B cell (primary cell): ENCODE results near the gene CMC2. TPM values are rescaled to one million over a fixed set of nuclear protein-coding genes. Genes with fewer than 3 reads are reported as not detected.

Source experiments
- ATAC-seq: fragments of 200-7000 bp; cut with Tn5 transposase; one replicate; pipeline ENCODE4 v1.10.0; 2021; ENCODE audit warnings: low read depth, mild to moderate bottlenecking, moderate number of reproducible peaks, moderate library complexity
- CTCF ChIA-PET: fragments of 350-600 bp; sonication (Branson Sonifier 250); formaldehyde crosslinking; loops from one replicate; lab custom pipeline; 2021; ENCODE audit warnings: antibody characterized with exemption, inconsistent platforms; lab: Charles Lee
- POLR2A ChIA-PET: fragments of 350-600 bp; sonication (Branson Sonifier 250); formaldehyde crosslinking; loops from one replicate; lab custom pipeline; 2021; ENCODE audit warnings: antibody characterized with exemption; lab: Charles Lee
- DNase-seq: peaks from one replicate; pipeline ENCODE4 v3.0.0; 2013
- H2AFZ ChIP-seq: 2 replicates; pipeline ENCODE4 v1.6.1; 2012; ENCODE audit warnings: mild to moderate bottlenecking, low read depth, low read length; ENCODE audit not compliant: insufficient read depth, poor library complexity, severe bottlenecking
- H3K27ac ChIP-seq, 2 donors: 1 replicate in 1 of 2; 2 replicates in 1 of 2; pipeline ENCODE4 v1.5.1; 2012 to 2013; ENCODE audit warnings: low read length in 2 of 2, mild to moderate bottlenecking in 2 of 2, moderate library complexity in 1 of 2
- H3K27me3 ChIP-seq, 4 experiments: fragments of 200-600 bp in 1 of 4; sonication (generic) in 1 of 4; replicated peaks in 1 of 4; 1 replicate in 2 of 4; 2 replicates in 2 of 4; pipeline versions ENCODE4 v1.6.1 to v1.7.0; 2013 to 2016; ENCODE audit warnings: low read length in 3 of 4, mild to moderate bottlenecking in 2 of 4, mixed read lengths in 1 of 4, moderate library complexity in 1 of 4; ENCODE audit not compliant: insufficient read depth in 4 of 4, control insufficient read depth in 3 of 4; ENCODE audit errors: control extremely low read depth in 1 of 4
- H3K36me3 ChIP-seq, 2 experiments: replicated peaks in 1 of 2; 1 replicate in 1 of 2; 2 replicates in 1 of 2; pipeline versions ENCODE4 v1.6.1 to v1.7.1; 2013; ENCODE audit warnings: low read length in 1 of 2; ENCODE audit not compliant: insufficient read depth in 2 of 2, control insufficient read depth in 1 of 2; ENCODE audit errors: control extremely low read depth in 1 of 2, extremely low read depth in 1 of 2
- H3K4me1 ChIP-seq, 2 donors: fragments of 200-600 bp in 1 of 2; sonication (generic) in 1 of 2; 1 replicate in 1 of 2; 2 replicates in 1 of 2; pipeline versions ENCODE4 v1.5.1 to v1.6.1; 2013 to 2017; ENCODE audit warnings: low read length in 2 of 2; ENCODE audit not compliant: control insufficient read depth in 2 of 2, insufficient read depth in 2 of 2
- H3K4me2 ChIP-seq: replicated peaks from 2 replicates; pipeline ENCODE3; 2012; ENCODE audit warnings: mild to moderate bottlenecking, low read depth, low read length; ENCODE audit not compliant: poor library complexity, severe bottlenecking
- H3K4me3 ChIP-seq, 5 experiments: fragments of 200-600 bp in 1 of 5; sonication (generic) in 1 of 5; 1 replicate in 3 of 5; 2 replicates in 2 of 5; pipeline versions ENCODE4 v1.5.1 to v1.7.0; 2011 to 2016; ENCODE audit warnings: low read length in 4 of 5, mild to moderate bottlenecking in 4 of 5, low read depth in 2 of 5, control low read depth in 1 of 5, moderate library complexity in 1 of 5; ENCODE audit not compliant: insufficient read depth in 1 of 5; ENCODE audit errors: control extremely low read depth in 1 of 5, extremely low read depth in 1 of 5
- H3K79me2 ChIP-seq: fragments of 200-600 bp; sonication (generic); one replicate; pipeline ENCODE4 v1.6.0; 2016; ENCODE audit warnings: low read length; ENCODE audit not compliant: control insufficient read depth, insufficient read depth
- H3K9ac ChIP-seq: fragments of 200-600 bp; sonication (generic); 2 replicates; pipeline ENCODE4 v1.6.1; 2017; ENCODE audit warnings: mild to moderate bottlenecking, low read length, moderate library complexity
- H3K9me3 ChIP-seq, 3 donors: one replicate each; pipeline versions ENCODE4 v1.6.1 to v1.7.1; 2013; ENCODE audit warnings: low read length in 2 of 3; ENCODE audit not compliant: control insufficient read depth in 2 of 3, insufficient read depth in 1 of 3; ENCODE audit errors: control extremely low read depth in 1 of 3
- H4K20me1 ChIP-seq: 2 replicates; pipeline ENCODE4 v1.6.0; 2012; ENCODE audit warnings: mild to moderate bottlenecking, low read length; ENCODE audit not compliant: insufficient read depth, control insufficient read depth, poor library complexity, severe bottlenecking
- H3K27ac Mint-ChIP-seq: one replicate; pipeline ENCODE4 v1.8.0; 2021; ENCODE audit warnings: mixed read lengths
- H3K27me3 Mint-ChIP-seq: one replicate; pipeline ENCODE4 v1.8.0; 2021; ENCODE audit warnings: mixed read lengths
- H3K4me1 Mint-ChIP-seq: one replicate; pipeline ENCODE4 v1.8.0; 2021; ENCODE audit warnings: mixed read lengths
- H3K4me3 Mint-ChIP-seq: one replicate; pipeline ENCODE4 v1.8.0; 2021; ENCODE audit warnings: mixed read lengths
- H3K9me3 Mint-ChIP-seq: one replicate; pipeline ENCODE4 v1.8.0; 2022; ENCODE audit warnings: mixed read lengths; ENCODE audit not compliant: insufficient read depth
- CTCF ChIP-seq: fragments of 200-600 bp; IDR thresholded peaks from one replicate; pipeline ENCODE4 v1.8.0; 2022; ENCODE audit warnings: antibody characterized with exemption, mild to moderate bottlenecking
- EZH2 ChIP-seq: IDR thresholded peaks from 2 replicates; pipeline ENCODE4 v1.6.1; 2012; ENCODE audit warnings: borderline replicate concordance, low read depth, mild to moderate bottlenecking, moderate library complexity, low read length; ENCODE audit not compliant: insufficient read depth, poor library complexity, severe bottlenecking
- WGBS: methylation state at CpG from one replicate; pipeline ENCODE4 v1.1.5; 2013; ENCODE audit warnings: missing lambda C conversion rate; ENCODE audit not compliant: insufficient coverage; 5-methylcytosine and 5-hydroxymethylcytosine counted together
- intact Hi-C: fragments of 100-400 bp; cut with micrococcal nuclease; formaldehyde crosslinking; loops from one replicate; pipeline ENCODE4 v1.10.0; 2022
- polyA plus RNA-seq: library from polyadenylated mRNA; depleted of rRNA; stranded (reverse); fragments of >200 nt; gene quantifications from 2 replicates; pipeline ENCODE4 v1.2.3, GENCODE V29; 2012
- total RNA-seq, 2 donors: library from RNA; stranded (reverse); fragments of 120-200 nt in 1 of 2; gene quantifications; 1 replicate in 1 of 2; 2 replicates in 1 of 2; pipeline versions ENCODE4 v1.2.3 to v1.2.4, GENCODE V29; 2013 to 2022

Gene CMC2
- total and polyA plus RNA-seq, 2 donors (not counting 1 experiment from before 2014, with no cell fraction given), result 21.4 to 40.8 TPM

DNA sequence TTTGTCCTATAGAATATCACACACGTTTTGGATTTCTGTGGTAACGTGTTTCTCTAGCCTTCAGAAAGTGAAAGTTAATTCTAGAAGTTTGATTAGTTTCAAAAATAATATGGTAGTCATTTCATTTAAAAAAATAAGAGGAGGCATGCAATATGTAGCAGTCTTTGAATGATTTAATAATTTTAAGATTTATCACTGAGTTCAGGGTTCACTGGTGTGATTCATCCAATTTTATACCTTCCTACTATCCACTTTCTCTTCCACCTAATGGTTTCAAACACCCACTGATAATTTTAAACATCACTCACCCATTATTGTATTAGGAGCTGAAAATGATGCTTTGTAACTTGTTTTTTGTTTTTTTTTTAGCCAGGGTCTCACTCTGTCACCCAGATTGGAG, 42.3 kb downstream of the CMC2 start:
- CTCF ChIA-PET, result no interaction called here

GRCh38 chr16:80962879-80963278, 43.8 kb downstream of the CMC2 start:
- Histone ChIP-seq H3K79me2 (no peaks in the 10 kb centered on the region), H3K4me3 (no peak overlapping the region), H3K36me3 (no peaks in the 10 kb centered on the region), H3K9me3 (peaks cover 3 to 6% (median 3%) of the 10 kb centered on the region in 3 donors), H3K4me2 (no peak overlapping the region), H3K4me1 (no peaks in the 10 kb centered on the region), H3K27me3 (no peaks in the 10 kb centered on the region), H2AFZ (no peak overlapping the region), H3K9ac (no peak overlapping the region), H4K20me1 (no peaks in the 10 kb centered on the region), H3K27ac (no peak overlapping the region)
- TF ChIP-seq EZH2 (no peak), CTCF (no peak)
- no peaks in the 10 kb centered on the region for H3K4me1 Mint-ChIP-seq
- H3K4me3 Mint-ChIP-seq, result no peak overlapping the region
- H3K9me3 Mint-ChIP-seq, result peaks cover 26% of the 10 kb centered on the region
- CTCF ChIA-PET, result no interaction called here
- H3K27me3 Mint-ChIP-seq, result no peaks in the 10 kb centered on the region
- H3K27ac Mint-ChIP-seq, result no peak overlapping the region
- 94% methylated on average over 2 of the region's 2 CpGs for WGBS
- intact Hi-C loops, result no loop called here
- no peak for DNase-seq
- POLR2A ChIA-PET, result no interaction called here
- no peak for ATAC-seq

More for the DNA sequence above, 42.3 kb downstream of the CMC2 start:
- H3K9ac ChIP-seq, result no peak overlapping the region
- H3K27me3 Mint-ChIP-seq, result no peaks in the 10 kb centered on the region
- H3K4me3 Mint-ChIP-seq, result no peak overlapping the region
- no peak overlapping the region for H3K4me3 ChIP-seq
- H2AFZ ChIP-seq, result no peak overlapping the region
- no peaks in the 10 kb centered on the region for H3K4me1 Mint-ChIP-seq
- H3K36me3 ChIP-seq, result no peaks in the 10 kb centered on the region
- peaks cover 14% of the 10 kb centered on the region for H3K9me3 Mint-ChIP-seq
- H3K4me2 ChIP-seq, result no peak overlapping the region
- POLR2A ChIA-PET, result no interaction called here
- H3K79me2 ChIP-seq, result no peaks in the 10 kb centered on the region
- no peak overlapping the region for H3K27ac ChIP-seq
- no CpG with 5 or more reads among the region's 2 CpGs for WGBS
- intact Hi-C loops, result no loop called here
- peaks cover 2 to 6% (median 3%) of the 10 kb centered on the region in 3 donors for H3K9me3 ChIP-seq
- no peak overlapping the region for H3K27ac Mint-ChIP-seq
- TF ChIP-seq CTCF (no peak), EZH2 (no peak)
- no peaks in the 10 kb centered on the region for H4K20me1 ChIP-seq
- H3K27me3 ChIP-seq, result no peaks in the 10 kb centered on the region
- no peaks in the 10 kb centered on the region for H3K4me1 ChIP-seq
- DNase-seq (no peak), ATAC-seq (no peak)
